Vagina (tissue), 2 donors: ENCODE data around the gene ACRV1.

Source experiments
- CTCF ChIP-seq, 3 experiments: fragments of 450-650 bp in 2 of 3; fragments of 200-600 bp in 1 of 3; sonication (generic) in 1 of 3; IDR thresholded peaks; one replicate each; pipeline ENCODE4 v1.5.1; 2017 to 2019; ENCODE audit warnings: antibody characterized with exemption in 3 of 3, mild to moderate bottlenecking in 2 of 3, moderate library complexity in 2 of 3
- POLR2A ChIP-seq, 2 donors: fragments of 450-650 bp; IDR thresholded peaks; one replicate each; pipeline ENCODE4 v1.6.1; 2017; ENCODE audit warnings: antibody characterized with exemption in 2 of 2, mild to moderate bottlenecking in 2 of 2, moderate library complexity in 2 of 2
- POLR2AphosphoS5 ChIP-seq, 2 donors: sonication (generic); formaldehyde crosslinking; IDR thresholded peaks; one replicate each; pipeline ENCODE4 v1.9.0; 2017; ENCODE audit warnings: antibody characterized with exemption in 2 of 2, mild to moderate bottlenecking in 2 of 2, low read depth in 1 of 2; ENCODE audit not compliant: insufficient read depth in 1 of 2

- TF ChIP-seq CTCF (IDR thresholded peaks at IDR 0.05), result no peak
- no peak for TF ChIP-seq POLR2A (IDR thresholded peaks at IDR 0.05)
- TF ChIP-seq POLR2AphosphoS5 (IDR thresholded peaks at IDR 0.05; ENCODE audit: insufficient read depth in 1 of 2, low read depth in 1 of 2), result no peak
These were observed 5.5 kb downstream of the ACRV1 start for GRCh38 chr11:125675196-125675595.
